Central memory CD4-positive, alpha-beta T cell (primary cell): Measurements from ENCODE around the gene FOXF1.

Source experiments
- DNase-seq: peaks from one replicate; pipeline ENCODE4 v3.0.0; 2022

Gene FOXF1

DNA sequence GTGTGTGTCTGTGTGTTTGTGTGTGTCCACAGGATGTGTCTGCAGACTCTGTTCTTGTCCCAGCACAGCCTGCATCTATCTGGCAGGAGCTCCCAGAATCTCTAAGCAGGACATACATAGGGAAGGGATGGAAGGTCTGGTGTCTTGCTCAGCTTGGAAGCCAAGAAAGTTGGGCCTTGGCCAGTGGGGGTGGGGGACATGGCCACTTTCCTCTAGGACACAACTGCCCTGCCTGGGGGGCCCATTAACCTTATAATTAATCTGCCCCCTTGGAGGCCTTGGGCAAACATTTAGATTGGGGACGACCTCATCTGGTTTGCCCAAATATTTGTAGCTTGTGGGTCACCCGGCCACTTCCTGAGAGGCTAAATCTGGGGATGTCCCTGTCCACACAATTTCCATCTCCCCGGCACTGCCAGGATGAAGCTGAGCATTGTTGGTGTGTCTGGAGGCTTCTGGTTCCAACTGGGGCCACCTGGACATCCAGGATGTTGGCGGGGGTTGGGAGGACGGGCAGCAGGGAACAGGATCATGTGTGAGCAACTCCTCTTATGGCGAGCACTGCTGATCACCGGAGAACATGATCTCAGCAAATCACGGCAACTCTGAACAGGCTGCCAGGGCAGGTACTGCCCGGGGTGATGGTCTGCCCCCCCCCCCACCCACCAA is 17.2 kb upstream of the FOXF1 start:
- DNase-seq, result no peak

DNA sequence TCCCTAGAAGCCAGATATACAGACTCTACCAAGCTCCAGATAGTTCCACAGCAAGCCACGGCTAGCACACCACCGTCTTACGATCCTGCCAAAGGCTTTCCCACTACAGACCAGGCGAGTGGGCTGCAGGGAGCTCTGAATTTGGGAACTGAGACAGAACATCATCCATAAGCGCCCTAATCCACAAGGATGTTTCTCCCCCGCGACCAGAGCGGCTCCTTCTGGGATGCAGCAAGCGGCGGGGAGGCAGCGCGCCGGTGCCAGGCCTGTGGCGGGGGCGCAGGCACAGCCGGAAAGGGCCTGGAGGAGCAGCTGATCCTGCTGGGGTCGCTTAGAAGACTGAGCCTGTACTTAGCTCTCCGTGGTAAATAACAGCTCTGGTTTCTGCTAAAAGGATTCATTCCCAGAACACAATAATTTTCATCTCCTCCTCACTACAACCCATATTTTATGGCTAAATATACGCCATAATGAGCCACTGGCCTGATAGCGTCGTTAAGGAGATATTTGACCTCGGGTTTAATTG is 16.2 kb upstream of the FOXF1 start:
- no peak for DNase-seq

DNA sequence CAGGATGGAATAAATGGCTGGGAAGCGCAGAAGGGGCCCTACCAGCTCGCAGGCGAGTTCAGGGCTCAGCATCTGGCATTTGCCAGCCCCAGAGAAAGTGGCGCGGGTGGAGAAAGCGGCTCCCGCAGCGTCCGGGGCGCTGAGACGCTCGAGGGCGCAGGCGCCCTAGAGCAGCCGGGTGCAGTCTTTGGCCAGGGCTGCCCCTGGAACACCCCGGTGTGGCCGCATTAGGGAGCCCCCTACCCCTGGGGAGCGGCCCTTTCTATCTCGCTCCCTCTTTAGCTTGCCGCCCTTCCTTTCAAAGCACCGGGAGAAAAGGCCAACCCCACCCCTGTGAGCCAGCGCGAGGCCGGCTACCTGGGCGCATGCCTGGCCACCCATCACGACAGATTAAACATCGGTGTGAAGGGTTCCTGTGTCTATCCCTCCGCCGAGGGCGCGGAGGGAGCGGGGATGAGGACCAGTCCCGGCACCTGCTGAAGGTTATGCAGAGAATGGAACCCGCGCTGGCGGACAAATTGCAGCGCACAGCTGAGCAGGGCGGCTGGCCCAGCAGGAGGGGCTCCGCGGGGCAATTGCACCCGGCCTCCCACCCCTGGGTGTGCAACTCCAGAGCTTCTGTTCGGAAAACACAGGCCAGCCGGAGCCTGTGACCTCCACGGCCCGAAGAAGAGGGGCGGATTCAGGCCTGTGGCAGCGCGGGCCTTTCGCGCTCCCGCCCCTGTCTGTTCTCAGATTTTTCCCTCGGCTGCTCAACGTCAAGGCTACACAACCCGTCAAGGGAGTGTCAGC is 15.6 kb upstream of the FOXF1 start:
- DNase-seq, result no peak

DNA sequence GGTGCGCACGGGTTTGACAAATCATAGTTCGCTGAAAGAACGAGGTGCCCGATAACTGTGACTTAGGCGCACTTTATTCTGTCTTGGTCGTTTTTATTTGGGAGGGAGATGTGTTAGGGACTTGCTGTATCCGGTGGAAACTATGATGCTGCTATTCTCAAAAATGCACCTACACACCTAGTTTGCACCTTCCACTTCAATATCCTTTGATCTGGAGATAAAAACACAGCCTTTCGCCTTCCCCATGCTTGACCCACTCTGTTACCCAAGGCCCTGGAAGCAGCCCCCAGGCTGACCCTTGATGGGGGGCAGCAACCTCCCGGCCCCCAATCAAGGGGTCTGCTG is 15.0 kb upstream of the FOXF1 start:
- no peak for DNase-seq

DNA sequence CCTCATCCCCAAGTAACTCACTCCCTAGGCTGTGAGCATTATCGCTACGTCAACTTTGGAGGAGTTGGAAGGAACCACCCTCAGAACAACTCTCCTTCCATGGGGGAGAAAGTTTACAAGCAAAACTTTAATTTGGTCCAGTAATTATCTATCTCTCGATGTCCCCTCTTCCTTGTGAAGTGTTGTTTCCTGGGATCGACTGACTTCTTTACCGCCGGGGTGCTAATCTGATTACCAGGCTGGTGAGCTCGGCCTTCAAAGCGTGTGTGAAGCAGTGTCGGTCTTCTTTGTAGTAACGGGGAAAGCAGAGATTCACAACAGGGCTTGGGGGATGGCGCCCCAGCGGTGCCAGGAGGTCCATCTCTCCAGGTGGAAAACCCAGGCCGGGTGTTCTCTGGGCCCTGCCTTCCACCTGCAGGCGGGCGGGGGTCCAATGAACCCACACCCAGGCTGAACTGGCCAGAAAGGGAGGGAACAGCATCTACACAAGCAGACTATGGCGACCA is 14.5 kb upstream of the FOXF1 start:
- no peak for DNase-seq

DNA sequence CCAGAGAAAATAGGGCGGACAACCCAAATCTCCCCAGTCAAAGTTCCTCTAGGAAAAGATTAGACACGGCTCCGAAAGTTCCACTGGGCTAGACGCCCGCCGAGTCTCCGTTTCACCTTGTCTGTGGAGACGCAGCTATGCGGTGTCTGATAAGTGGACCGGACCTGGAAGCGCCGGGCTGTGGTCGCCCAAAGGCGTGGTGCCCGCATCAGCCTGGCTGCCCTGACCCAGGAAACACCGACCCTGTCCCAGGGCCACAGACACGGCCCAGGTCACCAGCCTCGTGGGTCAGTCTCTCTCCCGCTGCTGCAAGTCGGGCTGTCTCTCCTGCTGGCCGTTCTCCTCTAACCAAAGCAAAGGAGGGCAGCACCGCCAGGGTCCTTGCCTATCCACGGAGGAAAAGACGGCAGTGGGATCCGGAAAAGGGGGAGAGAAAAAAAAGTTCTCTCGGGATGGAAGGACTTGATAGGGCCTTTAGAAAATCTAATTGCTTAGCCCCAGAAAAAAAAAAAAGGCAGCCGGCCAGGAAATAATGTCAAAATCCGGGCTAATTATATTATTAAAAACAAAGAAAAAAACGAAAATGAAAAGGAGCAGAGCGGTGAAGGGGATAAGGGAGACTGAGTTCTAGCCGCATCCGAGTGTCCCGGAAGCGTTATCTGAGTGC is 13.9 kb upstream of the FOXF1 start:
- DNase-seq, result no peak

DNA sequence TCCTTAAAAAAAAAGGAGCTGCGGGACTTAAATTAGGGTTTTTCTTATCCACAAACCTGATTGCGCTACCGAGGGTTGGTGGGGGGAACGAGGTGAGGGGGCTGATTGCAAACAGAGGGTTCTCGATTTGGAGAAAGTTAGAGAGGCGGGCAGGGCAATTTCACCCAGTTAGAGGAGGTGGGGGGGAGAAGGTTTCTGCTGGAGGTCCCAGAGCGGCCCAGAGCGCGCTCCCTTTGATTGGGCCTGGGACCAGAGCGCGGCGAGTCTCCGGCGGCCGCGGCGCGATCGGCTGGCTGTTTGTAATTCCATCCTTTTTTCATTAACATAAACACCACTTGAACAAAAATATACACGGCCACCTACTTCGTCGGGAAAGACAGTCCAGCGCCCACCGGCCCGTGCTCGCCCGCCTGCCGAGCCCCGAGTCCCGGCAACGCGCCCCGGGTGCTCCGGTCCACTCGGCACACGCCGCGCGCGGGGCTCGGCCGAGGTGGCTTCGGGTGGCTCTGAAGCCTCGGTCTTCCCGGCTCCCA is 13.3 kb upstream of the FOXF1 start:
- DNase-seq, result no peak

DNA sequence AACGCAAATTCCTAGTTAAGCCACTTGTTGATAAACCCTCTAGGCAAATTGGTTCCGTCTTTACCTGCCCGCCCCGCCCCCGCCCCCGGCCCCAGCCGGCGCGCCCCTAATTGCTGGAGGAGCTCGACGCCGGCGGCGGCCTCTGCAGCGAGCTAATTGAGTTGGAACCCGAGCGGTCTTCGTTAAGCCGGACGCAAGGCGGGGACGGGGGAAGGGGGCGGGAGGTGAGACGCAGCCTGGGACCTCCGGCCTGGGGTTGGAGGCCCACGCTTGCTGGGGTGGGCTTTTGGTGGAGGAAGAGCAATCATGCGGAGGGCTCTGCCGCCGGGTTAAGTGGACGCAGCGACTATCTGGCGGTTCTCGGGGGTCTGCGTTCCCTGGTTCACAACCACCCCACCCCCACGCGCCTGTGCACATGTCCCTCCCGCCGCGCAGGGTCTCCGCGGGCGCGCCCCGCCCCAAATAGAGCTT is 12.7 kb upstream of the FOXF1 start:
- no peak for DNase-seq

DNA sequence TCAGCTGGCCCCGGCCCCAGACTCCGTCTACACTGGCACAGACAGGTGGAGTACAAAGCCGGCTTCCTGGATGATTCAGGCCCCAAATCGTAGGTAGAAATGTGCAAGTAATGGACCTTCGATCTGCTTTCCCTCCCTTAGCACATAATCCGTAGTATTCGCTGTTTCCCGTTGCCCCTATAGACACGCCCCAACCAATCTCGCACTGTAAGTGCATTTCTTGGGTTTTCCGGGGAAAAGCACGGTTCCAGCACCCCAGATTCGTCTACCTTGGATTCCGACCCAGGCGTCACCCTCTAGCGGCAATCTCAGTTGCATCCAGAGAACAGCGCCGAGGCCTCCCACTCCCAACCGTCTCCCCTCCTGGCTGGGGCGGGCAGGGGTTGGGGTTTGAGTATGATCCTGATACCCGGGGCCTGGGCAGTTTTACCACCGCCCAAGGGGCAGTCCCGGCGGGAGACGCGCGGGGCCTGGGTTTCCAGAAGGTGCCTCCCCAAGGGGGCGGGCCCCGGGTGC is 12.1 kb upstream of the FOXF1 start:
- no peak for DNase-seq

DNA sequence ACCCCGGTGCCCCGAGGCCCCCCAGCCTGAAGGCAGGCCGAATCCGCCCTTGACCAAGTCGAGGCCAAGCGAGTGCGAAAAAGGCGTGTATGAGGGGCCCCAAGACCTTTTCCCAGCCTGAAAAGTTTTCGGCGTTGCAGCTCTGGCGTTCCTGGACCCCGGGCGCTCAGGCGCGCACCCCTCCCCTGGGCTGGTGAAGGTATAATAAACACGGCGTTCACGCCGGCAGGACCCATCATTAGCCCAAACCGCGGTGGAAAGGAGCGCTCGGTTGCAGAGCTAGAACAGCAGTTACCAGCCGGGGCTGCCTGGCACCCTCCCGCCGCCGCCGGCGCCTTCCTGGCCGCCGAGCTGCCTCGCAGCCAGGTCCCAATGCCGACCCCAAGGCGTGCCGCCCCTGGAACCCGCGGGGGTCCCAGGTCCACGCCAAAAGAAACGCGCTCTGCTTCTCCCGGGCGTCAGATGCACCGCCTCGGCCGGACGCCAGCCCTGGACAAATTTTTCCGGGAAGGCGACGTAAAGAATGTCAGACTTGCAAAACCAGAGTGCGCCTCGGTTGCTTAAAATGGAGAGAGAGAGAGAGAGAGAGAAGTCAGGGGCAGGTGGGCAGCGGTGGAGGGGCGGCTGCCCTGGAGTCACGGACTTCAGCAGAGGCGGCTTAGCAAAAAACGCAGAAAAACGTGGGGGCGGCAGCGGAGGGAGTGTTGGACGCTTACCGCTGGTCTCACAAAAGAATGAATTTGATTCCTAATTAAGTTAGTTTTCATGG is 11.5 kb upstream of the FOXF1 start:
- DNase-seq, result no peak

DNA sequence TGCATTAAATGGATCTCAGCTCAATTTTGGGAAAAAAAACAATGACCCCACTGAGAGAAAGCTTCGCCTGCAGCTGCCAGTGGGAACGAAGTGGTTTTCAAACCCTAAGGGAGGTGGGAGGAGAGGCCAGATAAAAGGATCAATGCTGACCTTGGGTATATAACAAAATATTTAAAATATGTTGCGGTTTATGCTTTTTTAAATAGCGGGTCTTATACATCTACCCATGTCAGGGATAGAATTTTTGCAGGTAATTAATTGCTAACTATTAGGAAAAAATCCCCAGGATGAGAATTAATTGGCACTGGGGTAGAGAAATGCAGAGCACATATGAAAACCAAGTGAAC is 10.9 kb upstream of the FOXF1 start:
- no peak for DNase-seq

DNA sequence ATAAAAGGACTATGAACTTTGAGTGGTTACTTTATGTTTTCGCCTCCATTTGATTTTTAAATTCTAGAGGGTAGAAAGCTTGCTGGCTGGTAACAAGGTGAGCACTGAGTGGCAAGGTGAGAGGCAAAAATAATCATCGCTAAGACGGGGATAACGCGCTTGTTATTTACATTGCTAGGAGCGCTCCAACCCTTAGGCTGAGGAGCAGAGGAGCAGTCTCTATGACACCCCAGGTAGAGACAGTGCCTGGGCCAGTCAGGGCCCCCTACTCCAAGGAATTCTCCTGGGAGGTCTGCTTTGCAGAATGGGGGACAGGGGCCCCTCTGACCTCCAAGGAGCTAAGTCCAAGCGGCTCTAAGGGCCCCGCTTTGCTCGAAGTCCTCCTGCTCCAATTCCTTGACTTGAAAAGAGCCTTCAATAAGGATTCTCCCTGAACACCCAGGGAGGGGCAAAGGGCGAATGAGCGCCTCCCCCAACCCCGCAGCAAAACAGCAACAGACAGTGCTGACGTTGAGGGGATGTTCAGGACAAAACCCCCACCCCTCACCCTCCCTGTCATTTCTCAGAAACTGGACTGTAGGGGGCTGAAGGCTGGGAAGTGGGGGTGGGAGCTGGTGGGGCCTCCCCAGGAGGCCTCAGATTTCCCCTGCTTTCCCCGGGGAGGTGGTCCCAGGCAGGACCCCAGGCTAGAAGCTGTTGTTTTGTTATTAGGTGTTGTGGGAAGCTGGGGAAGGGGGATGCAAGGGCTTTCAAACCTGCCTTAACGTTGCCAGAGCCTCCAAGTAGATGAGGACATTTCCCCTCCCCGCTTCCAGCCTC is 10.2 kb upstream of the FOXF1 start:
- DNase-seq, result no peak

DNA sequence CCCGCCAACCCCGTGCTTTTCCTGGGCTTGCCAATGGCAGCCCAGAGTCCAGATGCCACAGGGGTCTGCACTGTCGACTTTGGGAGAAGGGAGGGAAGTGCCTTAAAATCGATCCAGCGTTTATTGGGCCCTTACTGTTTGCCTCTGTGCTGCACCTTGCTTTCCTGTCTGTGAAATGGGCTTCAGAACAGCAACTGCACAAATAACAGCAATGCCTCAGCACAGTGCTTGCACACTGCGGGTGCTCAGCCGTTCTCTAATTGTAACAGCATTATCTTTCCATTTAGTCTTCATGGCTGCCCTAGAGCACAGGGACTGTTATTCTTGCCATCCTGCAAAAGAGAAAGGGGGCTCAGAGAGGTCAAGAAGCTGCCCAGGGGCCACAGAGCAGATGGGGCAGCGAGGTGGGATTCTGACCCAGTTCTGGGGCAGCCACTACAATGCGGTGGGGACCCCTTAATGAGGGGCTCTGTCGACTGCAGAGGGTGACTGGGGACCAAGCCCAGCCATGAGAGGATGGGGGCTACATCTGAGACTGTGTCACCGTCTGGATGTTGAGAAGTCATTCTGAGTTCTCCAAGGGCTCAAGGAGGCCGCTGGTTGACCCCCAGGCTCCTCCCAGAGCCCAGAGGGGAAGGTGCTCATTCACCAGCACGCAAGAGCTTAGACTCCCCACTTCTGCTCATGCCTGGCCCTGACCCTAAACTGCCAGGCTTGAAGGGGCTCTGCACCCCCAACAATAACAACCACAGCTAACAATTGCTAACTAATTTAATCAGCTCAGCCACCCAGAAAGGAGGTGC is 9.4 kb upstream of the FOXF1 start:
- DNase-seq, result no peak

DNA sequence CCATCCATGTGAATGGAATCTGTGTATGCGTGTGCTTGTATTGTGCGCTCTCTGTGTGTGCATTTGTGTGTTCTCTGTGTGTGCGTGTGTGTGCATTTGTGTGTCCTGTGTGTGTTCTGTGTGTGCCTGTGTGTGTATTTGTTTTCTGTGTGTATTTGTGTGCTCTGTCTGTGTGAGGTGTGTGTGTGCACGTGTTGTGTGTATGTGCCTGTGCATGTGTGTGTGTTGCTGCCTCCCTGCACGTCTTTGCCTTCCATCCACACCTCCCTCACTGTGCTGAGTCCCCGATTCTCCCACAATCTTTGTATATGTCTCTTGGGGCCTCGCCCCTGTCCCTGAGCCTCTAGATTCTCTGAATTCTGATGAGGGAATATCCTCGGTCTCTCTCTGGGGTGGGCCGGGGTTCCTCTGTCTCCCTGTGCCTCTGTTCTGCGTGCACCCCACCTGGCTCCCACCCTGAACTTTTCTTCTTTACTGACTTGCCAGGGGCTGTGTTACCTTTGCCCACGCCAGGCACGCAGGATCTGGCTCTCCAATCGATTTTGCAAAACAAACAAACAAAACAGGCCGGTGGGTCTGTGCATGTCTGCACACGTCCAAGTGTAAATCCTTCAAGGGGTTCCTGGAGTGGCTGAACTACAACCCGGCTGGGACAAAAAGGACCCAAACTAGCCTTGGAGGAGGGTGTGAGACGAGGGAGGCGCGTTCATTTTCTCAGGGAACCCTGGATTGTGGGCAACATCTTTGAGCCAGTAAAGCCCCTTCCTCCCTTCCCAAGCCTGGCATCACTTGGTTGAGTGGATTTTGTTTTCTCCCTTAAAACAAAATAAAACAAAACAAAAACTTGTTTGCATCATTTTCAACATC is 8.1 kb upstream of the FOXF1 start:
- DNase-seq, result no peak

DNA sequence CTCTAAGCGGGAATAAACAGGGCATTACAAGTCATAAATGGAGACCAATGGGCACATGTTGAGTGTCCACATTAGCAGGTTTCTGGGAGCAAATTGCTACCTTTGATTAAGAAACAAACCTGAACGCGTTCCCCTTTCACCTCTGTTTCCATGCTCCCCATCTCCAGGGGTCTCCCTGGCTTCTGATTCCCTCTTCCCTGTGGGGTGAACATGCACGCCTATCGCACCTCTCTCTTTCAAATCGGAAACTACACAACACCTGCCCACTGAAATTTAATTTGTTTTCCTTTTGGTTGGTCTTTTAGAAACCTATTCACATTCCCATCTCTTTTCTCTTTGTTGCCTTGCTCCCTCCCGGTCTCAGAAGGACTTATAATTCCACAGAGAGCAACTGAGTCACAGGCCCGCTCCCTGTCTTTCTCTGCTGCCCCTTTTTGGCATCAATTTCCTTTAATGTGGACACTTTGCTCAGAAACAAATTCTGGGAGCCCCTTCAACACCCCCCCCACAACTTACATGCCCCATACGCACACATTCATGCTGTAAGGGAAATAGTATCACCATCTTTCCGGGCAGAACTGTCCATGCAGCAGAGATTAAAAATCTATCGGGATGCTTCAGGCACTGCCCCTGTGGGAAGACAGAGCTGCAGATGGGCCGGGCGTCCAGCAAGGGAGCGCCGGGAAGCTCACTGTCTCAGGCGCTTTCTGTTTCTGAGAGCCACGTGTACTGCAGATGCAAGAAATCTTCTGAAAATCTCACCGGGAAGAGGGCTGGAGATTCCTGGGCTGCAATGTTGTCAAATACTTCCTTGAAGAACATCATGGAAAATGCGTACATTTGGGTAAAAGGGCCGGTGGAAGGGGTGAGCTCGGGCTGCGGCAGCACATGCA is 7.2 kb upstream of the FOXF1 start:
- no peak for DNase-seq

DNA sequence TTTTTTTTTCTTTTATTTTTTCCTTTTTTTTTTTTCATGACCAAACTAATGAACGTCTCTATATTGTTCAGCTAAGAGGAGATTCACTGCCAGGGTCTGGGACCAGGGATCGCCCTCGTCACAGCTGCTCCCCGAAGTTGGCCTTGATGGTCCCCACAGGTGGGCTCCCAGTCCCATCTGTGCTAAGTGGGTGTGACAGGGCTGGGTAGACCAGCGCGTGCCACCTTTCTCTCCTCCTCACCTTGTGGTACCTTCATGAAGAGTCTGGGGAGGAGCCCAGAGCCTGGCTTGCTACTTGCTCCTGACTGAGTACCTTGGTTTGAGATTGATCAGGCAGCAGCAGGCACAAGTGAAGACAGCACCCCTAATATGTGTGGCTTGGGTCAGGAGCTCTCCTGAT is 6.5 kb upstream of the FOXF1 start:
- no peak for DNase-seq

DNA sequence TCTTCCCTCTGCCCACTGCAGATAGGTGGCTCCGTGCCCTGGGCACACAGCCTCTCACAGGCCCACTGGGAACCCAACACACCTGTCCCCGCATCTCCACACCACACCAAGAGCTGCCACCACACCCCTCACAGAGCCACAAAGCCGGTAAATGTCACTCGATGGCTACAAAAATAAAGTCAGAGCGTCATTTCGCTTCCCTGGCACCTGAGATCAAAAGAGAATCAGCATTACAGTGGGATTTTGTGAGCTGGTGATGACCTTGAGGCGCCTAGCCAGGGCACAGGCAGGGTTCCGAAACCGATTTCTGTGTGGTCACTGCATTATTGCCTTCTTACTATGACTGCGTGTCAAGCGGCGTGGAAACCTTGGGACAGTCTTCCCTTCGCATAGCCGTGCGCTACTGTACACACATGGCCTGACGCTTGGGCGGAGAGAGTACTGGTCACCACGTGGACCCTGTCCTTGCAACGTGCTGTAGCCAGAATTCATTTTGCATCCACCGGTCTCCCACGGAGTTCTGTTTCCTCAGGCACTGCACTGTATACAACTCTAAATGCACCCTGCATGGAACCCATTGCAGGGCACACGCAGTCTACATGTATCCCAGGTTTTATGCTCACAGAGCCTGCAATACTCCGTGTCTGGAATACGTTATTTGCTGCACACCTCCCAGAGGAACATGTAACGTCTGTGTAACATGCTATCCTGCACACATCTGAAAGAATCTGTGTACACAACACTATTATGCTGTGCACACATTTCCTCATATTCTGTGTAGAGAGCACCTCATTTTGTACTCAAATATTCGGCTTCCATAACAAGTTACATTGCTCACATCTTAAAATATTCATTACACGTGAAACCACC is 5.8 kb upstream of the FOXF1 start:
- no peak for DNase-seq
